ENCODE data around the gene CD2.

Gene CD2

GRCh38 chr1:116769994-116770393 is 15.8 kb downstream of the CD2 start:
- H3K79me2 ChIP-seq (ENCODE audit: insufficient read depth, low read length) = no peaks in the 10 kb centered on the region
- TF ChIP-seq EZH2phosphoT487 (IDR thresholded peaks at IDR 0.05; ENCODE audit: borderline replicate concordance) (no peak), CTCF (conservative IDR thresholded peaks at IDR 0.05; ENCODE audit: low read length) (no peak)
- no peaks in the 10 kb centered on the region for H3K27me3 ChIP-seq (ENCODE audit: insufficient read depth, low read length, poor library complexity, severe bottlenecking)
- no peaks in the 10 kb centered on the region for H3K9me2 ChIP-seq (replicated peaks; ENCODE audit: low read depth, low read length)
- H3K4me2 ChIP-seq (ENCODE audit: low read depth, low read length, poor library complexity, severe bottlenecking) = peak overlapping the region; percentile 75
- peak overlapping the region; percentile 51 for H3K4me3 ChIP-seq (ENCODE audit: low read length, poor library complexity, severe bottlenecking)
- no peaks in the 10 kb centered on the region for H4K20me1 ChIP-seq (ENCODE audit: insufficient read depth, low read length, poor library complexity, severe bottlenecking)
- no peak overlapping the region for H3K9ac ChIP-seq (ENCODE audit: low read depth, low read length, poor library complexity, severe bottlenecking)
- 0 out of 2 replicates have a peak, but pooled peaks cover 5% of the 10 kb centered on the region for H3K9me3 ChIP-seq (ENCODE audit: insufficient read depth, low read depth, low read length)
- H3K4me1 ChIP-seq (ENCODE audit: insufficient read depth, low read length, poor library complexity, severe bottlenecking) = peaks cover 55% of the 10 kb centered on the region
- no peaks in the 10 kb centered on the region for H3K36me3 ChIP-seq (ENCODE audit: insufficient read depth, low read length)
- peaks cover 6% of the 10 kb centered on the region for H3F3A ChIP-seq (ENCODE audit: low read depth)
- H2AFZ ChIP-seq (ENCODE audit: low read length) = no peak overlapping the region

- TF ChIP-seq EZH2phosphoT487 (IDR thresholded peaks at IDR 0.05; ENCODE audit: borderline replicate concordance) = no peak
- no peak for TF ChIP-seq CTCF (conservative IDR thresholded peaks at IDR 0.05; ENCODE audit: low read length)
- H2AFZ ChIP-seq (ENCODE audit: low read length) = no peak overlapping the region
- peak overlapping the region; percentile 75 for H3K4me2 ChIP-seq (ENCODE audit: low read depth, low read length, poor library complexity, severe bottlenecking)
- H3K27me3 ChIP-seq (ENCODE audit: insufficient read depth, low read length, poor library complexity, severe bottlenecking) = no peaks in the 10 kb centered on the region
- 0 out of 2 replicates have a peak, but pooled peaks cover 5% of the 10 kb centered on the region for H3K9me3 ChIP-seq (ENCODE audit: insufficient read depth, low read depth, low read length)
- no peaks in the 10 kb centered on the region for H3K9me2 ChIP-seq (replicated peaks; ENCODE audit: low read depth, low read length)
- no peak overlapping the region for H3K9ac ChIP-seq (ENCODE audit: low read depth, low read length, poor library complexity, severe bottlenecking)
- no peaks in the 10 kb centered on the region for H3K79me2 ChIP-seq (ENCODE audit: insufficient read depth, low read length)
- H4K20me1 ChIP-seq (ENCODE audit: insufficient read depth, low read length, poor library complexity, severe bottlenecking) = no peaks in the 10 kb centered on the region
- H3F3A ChIP-seq (ENCODE audit: low read depth) = peaks cover 6% of the 10 kb centered on the region
- H3K4me3 ChIP-seq (ENCODE audit: low read length, poor library complexity, severe bottlenecking) = peak overlapping the region; percentile 51
- no peaks in the 10 kb centered on the region for H3K36me3 ChIP-seq (ENCODE audit: insufficient read depth, low read length)
- H3K4me1 ChIP-seq (ENCODE audit: insufficient read depth, low read length, poor library complexity, severe bottlenecking) = peaks cover 55% of the 10 kb centered on the region
Measured at GRCh38 chr1:116770625-116771024, 16.4 kb downstream of the CD2 start.

GRCh38 chr1:116771997-116772647 is 17.9 kb downstream of the CD2 start:
- H3K27me3 ChIP-seq (ENCODE audit: insufficient read depth, low read length, poor library complexity, severe bottlenecking) = no peaks in the 10 kb centered on the region
- H3K4me2 ChIP-seq (ENCODE audit: low read depth, low read length, poor library complexity, severe bottlenecking) = no peak overlapping the region
- peaks cover 50% of the 10 kb centered on the region for H3K4me1 ChIP-seq (ENCODE audit: insufficient read depth, low read length, poor library complexity, severe bottlenecking)
- TF ChIP-seq EZH2phosphoT487 (IDR thresholded peaks at IDR 0.05; ENCODE audit: borderline replicate concordance) (no peak), CTCF (conservative IDR thresholded peaks at IDR 0.05; ENCODE audit: low read length) (no peak)
- no peaks in the 10 kb centered on the region for H3K79me2 ChIP-seq (ENCODE audit: insufficient read depth, low read length)
- 0 out of 2 replicates have a peak, but pooled peaks cover 5% of the 10 kb centered on the region for H3K9me3 ChIP-seq (ENCODE audit: insufficient read depth, low read depth, low read length)
- no peaks in the 10 kb centered on the region for H4K20me1 ChIP-seq (ENCODE audit: insufficient read depth, low read length, poor library complexity, severe bottlenecking)
- H3K9me2 ChIP-seq (replicated peaks; ENCODE audit: low read depth, low read length) = no peaks in the 10 kb centered on the region
- no peak overlapping the region for H2AFZ ChIP-seq (ENCODE audit: low read length)
- no peak overlapping the region for H3K9ac ChIP-seq (ENCODE audit: low read depth, low read length, poor library complexity, severe bottlenecking)
- peaks cover 6% of the 10 kb centered on the region for H3F3A ChIP-seq (ENCODE audit: low read depth)
- H3K4me3 ChIP-seq (ENCODE audit: low read length, poor library complexity, severe bottlenecking) = no peak overlapping the region
- H3K36me3 ChIP-seq (ENCODE audit: insufficient read depth, low read length) = no peaks in the 10 kb centered on the region

Measured in Loucy (cell line).